ENCODE data around the gene MBTPS2.

DNA sequence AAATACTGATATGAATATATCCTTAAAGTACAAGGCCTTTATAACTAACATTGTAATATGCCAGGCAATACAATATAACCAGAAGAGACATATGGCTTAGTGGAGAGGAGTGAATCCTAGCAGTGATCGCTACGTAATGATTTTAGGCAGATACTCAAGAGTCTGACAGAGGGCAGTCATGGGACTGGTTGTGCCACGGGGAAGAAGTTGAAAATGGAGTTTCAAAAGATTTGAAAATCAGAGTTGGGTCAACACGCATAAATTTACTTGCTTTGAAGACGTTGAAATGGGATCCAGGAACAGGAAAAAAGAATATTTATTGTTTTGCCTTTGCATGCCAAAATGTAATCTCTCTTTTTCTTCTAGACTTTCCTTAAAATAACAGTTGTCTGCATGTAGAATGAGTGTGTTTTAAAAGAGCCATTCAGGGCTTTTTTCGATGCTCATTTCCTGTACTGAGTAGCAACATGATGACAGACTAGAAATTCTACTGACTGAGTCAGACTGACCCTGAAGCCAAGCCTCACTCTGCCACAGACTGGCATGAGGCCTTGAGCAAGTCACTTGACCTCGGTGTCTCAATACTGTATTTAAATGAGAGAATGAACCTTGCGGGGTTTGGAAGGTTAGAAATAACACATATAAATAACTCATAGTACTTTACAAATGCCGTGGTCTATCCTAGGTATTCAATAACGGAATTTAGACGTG, 93.0 kb downstream of the MBTPS2 start:
- TF ChIP-seq, protein P1, sequence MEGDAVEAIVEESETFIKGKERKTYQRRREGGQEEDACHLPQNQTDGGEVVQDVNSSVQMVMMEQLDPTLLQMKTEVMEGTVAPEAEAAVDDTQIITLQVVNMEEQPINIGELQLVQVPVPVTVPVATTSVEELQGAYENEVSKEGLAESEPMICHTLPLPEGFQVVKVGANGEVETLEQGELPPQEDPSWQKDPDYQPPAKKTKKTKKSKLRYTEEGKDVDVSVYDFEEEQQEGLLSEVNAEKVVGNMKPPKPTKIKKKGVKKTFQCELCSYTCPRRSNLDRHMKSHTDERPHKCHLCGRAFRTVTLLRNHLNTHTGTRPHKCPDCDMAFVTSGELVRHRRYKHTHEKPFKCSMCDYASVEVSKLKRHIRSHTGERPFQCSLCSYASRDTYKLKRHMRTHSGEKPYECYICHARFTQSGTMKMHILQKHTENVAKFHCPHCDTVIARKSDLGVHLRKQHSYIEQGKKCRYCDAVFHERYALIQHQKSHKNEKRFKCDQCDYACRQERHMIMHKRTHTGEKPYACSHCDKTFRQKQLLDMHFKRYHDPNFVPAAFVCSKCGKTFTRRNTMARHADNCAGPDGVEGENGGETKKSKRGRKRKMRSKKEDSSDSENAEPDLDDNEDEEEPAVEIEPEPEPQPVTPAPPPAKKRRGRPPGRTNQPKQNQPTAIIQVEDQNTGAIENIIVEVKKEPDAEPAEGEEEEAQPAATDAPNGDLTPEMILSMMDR (IDR thresholded peaks at IDR 0.05) = no peak
- no peak for TF ChIP-seq POLR2A (IDR thresholded peaks at IDR 0.05)

Measured in body of pancreas (tissue), 4 donors.